Measurements from ENCODE around the gene TGIF1. TPM values are rescaled to one million over a fixed set of nuclear protein-coding genes. Genes with fewer than 3 reads are reported as not detected.

Gene TGIF1
- total and polyA plus RNA-seq, 8 donors, result 12.8 to 40.7 (median 18.3) TPM

- TF ChIP-seq, protein P1, sequence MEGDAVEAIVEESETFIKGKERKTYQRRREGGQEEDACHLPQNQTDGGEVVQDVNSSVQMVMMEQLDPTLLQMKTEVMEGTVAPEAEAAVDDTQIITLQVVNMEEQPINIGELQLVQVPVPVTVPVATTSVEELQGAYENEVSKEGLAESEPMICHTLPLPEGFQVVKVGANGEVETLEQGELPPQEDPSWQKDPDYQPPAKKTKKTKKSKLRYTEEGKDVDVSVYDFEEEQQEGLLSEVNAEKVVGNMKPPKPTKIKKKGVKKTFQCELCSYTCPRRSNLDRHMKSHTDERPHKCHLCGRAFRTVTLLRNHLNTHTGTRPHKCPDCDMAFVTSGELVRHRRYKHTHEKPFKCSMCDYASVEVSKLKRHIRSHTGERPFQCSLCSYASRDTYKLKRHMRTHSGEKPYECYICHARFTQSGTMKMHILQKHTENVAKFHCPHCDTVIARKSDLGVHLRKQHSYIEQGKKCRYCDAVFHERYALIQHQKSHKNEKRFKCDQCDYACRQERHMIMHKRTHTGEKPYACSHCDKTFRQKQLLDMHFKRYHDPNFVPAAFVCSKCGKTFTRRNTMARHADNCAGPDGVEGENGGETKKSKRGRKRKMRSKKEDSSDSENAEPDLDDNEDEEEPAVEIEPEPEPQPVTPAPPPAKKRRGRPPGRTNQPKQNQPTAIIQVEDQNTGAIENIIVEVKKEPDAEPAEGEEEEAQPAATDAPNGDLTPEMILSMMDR (IDR thresholded peaks at IDR 0.05), result no peak
- H3K27ac ChIP-seq, result no peak overlapping the region
- H3K4me3 ChIP-seq, result no peak overlapping the region
- H3K36me3 ChIP-seq, result no peaks in the 10 kb centered on the region
- H3K27me3 ChIP-seq, result no peaks in the 10 kb centered on the region
- H3K9me3 ChIP-seq, result no peaks in the 10 kb centered on the region
- WGBS, 2 donors, result 80 to 83% methylated on average over 17 of the region's 17 CpGs
- DNase-seq, result no peak
- no peak for ATAC-seq
- intact Hi-C loops (cut with DNase I), result no loop called here
- FAIRE-seq, result no peak
- H3K4me1 ChIP-seq, result no peaks in the 10 kb centered on the region
Measured at GRCh38 chr18:3508576-3509549, 58.9 kb downstream of the TGIF1 start.

Other genes with a start within 250 kb of the TGIF1 start
- 10 to 100 TPM in 4 of 6 donors, 1 to 10 TPM in 2; 4.7 to 16.8 (median 12.1) TPM for gene MYOM1, start 230.2 kb upstream of the TGIF1 start, total RNA-seq
- 10 to 100 TPM; 14.3 to 18.2 TPM for gene MYOM1, start 230.2 kb upstream of the TGIF1 start, polyA plus RNA-seq
- gene MYL12A, start 202.4 kb upstream of the TGIF1 start, total RNA-seq, result 100 to 1,000 TPM in 5 of 6 donors, 10 to 100 TPM in 1; 89.6 to 203 (median 105) TPM
- gene MYL12A, start 202.4 kb upstream of the TGIF1 start, polyA plus RNA-seq, result 100 to 1,000 TPM; 125 to 157 TPM
- 100 to 1,000 TPM in 2 of 6 donors, 10 to 100 TPM in 4; 63.0 to 195 (median 82.7) TPM for gene MYL12B, start 188.0 kb upstream of the TGIF1 start, total RNA-seq
- 100 to 1,000 TPM; 198 to 208 TPM for gene MYL12B, start 188.0 kb upstream of the TGIF1 start, polyA plus RNA-seq

All from pancreas (tissue), 10 donors.